Heart right ventricle (tissue), 16 donors: Measurements from ENCODE around the gene FYN. TPM values are rescaled to one million over a fixed set of nuclear protein-coding genes. Genes with fewer than 3 reads are reported as not detected.

Experiments used
- ATAC-seq, 8 donors: fragments of 200-7000 bp; cut with Tn5 transposase; one replicate each; pipeline ENCODE4 v1.9.1; 2020; ENCODE audit warnings: mild to moderate bottlenecking in 8 of 8, moderate library complexity in 8 of 8, moderate number of reproducible peaks in 1 of 8
- DNase-seq, 2 donors: peaks; one replicate each; pipeline ENCODE4 v3.0.0-alpha.2; 2020
- H3K27ac ChIP-seq, 10 donors: fragments of 200-600 bp; sonication (generic) in 2 of 10; one replicate each; pipeline versions ENCODE4 v1.5.0 to v1.8.0; 2020 to 2022; ENCODE audit warnings: mild to moderate bottlenecking in 3 of 10
- H3K27me3 ChIP-seq, 7 donors: fragments of 200-600 bp; one replicate each; pipeline ENCODE4 v1.8.0; 2021 to 2022; ENCODE audit warnings: mild to moderate bottlenecking in 2 of 7
- H3K36me3 ChIP-seq, 9 donors: fragments of 200-600 bp; sonication (generic) in 1 of 9; one replicate each; pipeline versions ENCODE4 v1.5.0 to v1.8.0; 2020 to 2022; ENCODE audit warnings: mild to moderate bottlenecking in 2 of 9
- H3K4me1 ChIP-seq, 9 donors: fragments of 200-600 bp; sonication (generic) in 1 of 9; one replicate each; pipeline versions ENCODE4 v1.5.0 to v1.8.0; 2020 to 2022; ENCODE audit warnings: mild to moderate bottlenecking in 4 of 9
- H3K4me3 ChIP-seq, 10 donors: fragments of 200-600 bp; sonication (generic) in 2 of 10; one replicate each; pipeline versions ENCODE4 v1.5.0 to v1.8.0; 2020 to 2022; ENCODE audit warnings: mild to moderate bottlenecking in 7 of 10, moderate library complexity in 2 of 10
- H3K9me3 ChIP-seq, 11 donors: fragments of 200-600 bp in 10 of 11; sonication (generic) in 2 of 11; one replicate each; pipeline versions ENCODE4 v1.5.0 to v1.8.0; 2013 to 2022; ENCODE audit warnings: mild to moderate bottlenecking in 2 of 11, control low read depth in 1 of 11, moderate library complexity in 1 of 11
- CTCF ChIP-seq, 9 donors: fragments of 200-600 bp; sonication (generic) in 2 of 9; IDR thresholded peaks; one replicate each; pipeline versions ENCODE4 v1.5.0 to v1.8.0; 2021 to 2022; ENCODE audit warnings: antibody characterized with exemption in 9 of 9, mild to moderate bottlenecking in 5 of 9, moderate library complexity in 1 of 9
- WGBS, 2 donors: extraction: QIAGEN DNeasy Blood & Tissue Kit; methylation state at CpG; one replicate each; pipeline ENCODE4 v1.1.7; 2013; ENCODE audit warnings: inconsistent platforms in 1 of 2; 5-methylcytosine and 5-hydroxymethylcytosine counted together
- intact Hi-C, 10 donors: fragments of 100-400 bp; cut with DNase I; formaldehyde crosslinking; loops; one replicate each; pipeline versions ENCODE4 v1.11.1 to v1.14.2; 2022
- polyA plus RNA-seq, 2 donors: library from polyadenylated mRNA; stranded (reverse); fragments of 200-250 nt; gene quantifications; one replicate each; pipeline ENCODE4 v1.2.3, GENCODE V29; 2013
- total RNA-seq, 10 donors: library from RNA; stranded (reverse); fragmentation: NEBNext Ultra II Directional in 3 of 10; extraction: Animal tissue kit (Norgen Biotek cat#: 25700) in 3 of 10; gene quantifications; one replicate each; pipeline versions ENCODE4 v1.2.1 to v1.2.4, GENCODE V29; 2021 to 2023
- donor health status: Arrhythmogenic right ventricular cardiomyopathy.
- donor health status: ischemic (EF 13 %, LVEDD 7.1; RV severe dilation, severe dysfunction).
- donor health status: healthy with polysubstance abuse.
- donor health status: DM: no; HTN: yes; CAD: no.
- donor health status: DM: no; HTN: no; CAD: no.
- donor health status: ischemic (EF 25% LVEDD 6.9; RV normal size, moderate dysfunction).
- donor health status: ischemic (EF 25% LVEDD 5.7; RV mildly dilated, moderate dysfunction).
- donor health status: healthy.
- donor health status: DM: yes; HTN: yes; CAD: no.
- donor health status: Ischemic cardiomyopathy.
- donor health status: ischemic (EF 35%, LVEDD 5.7; RV mildly dilated, moderate dysfunction).
- donor health status: nonischemic (EF 11% LVEDD 7.7; RV severe dilation, severe dysfunction).
- donor health status: DM: yes; HTN: yes; CAD: no.
- donor health status: PGD.
- donor health status: ischemic (EF 29% LVEDD 5.4; RV normal size, mild dysfunction).
- donor health status: nonischemic (EF 23%, LVEDD 6.1; RV moderate dilation, normal function).

Gene FYN
- total and polyA plus RNA-seq, 12 donors, result 19.1 to 58.1 (median 42.2) TPM

GRCh38 chr6:111661541-111662061 is 211.7 kb downstream of the FYN start:
- H3K4me3 ChIP-seq, result no peak overlapping the region
- intact Hi-C loops, result no loop called here
- WGBS, 2 donors, result 56 to 63% methylated on average over 19 of the region's 19 CpGs

GRCh38 chr6:111660531-111660930 is 212.7 kb downstream of the FYN start:
- H3K27ac ChIP-seq, result no peak overlapping the region
- DNase-seq, result no peak
- no peaks in the 10 kb centered on the region for H3K9me3 ChIP-seq
- TF ChIP-seq CTCF (IDR thresholded peaks at IDR 0.05), result no peak
- ATAC-seq, result no peak
- H3K4me3 ChIP-seq, result no peak overlapping the region
- WGBS, 2 donors, result 92 to 95% methylated on average over 3 of the region's 3 CpGs
- peaks cover 7 to 63% (median 43%) of the 10 kb centered on the region in 9 donors for H3K4me1 ChIP-seq
- no peaks in the 10 kb centered on the region for H3K27me3 ChIP-seq
- peaks cover 0 to 30% (median 3%) of the 10 kb centered on the region in 9 donors for H3K36me3 ChIP-seq
- intact Hi-C loops, result no loop called here

More at GRCh38 chr6:111661541-111662061, 211.7 kb downstream of the FYN start:
- Histone ChIP-seq H3K36me3 (peaks cover 0 to 38% (median 3%) of the 10 kb centered on the region in 9 donors), H3K27ac (peak overlapping the region in 2 of 10 donors; percentile 17 to 29), H3K4me1 (peaks cover 7 to 70% (median 49%) of the 10 kb centered on the region in 9 donors), H3K27me3 (no peaks in the 10 kb centered on the region), H3K9me3 (no peaks in the 10 kb centered on the region)
- ATAC-seq, result peak in 2 of 8 donors; percentile 4 to 21
- no peak for TF ChIP-seq CTCF (IDR thresholded peaks at IDR 0.05)
- DNase-seq, result peak in 1 of 2 donors; percentile 23

GRCh38 chr6:111658462-111659154 is 214.6 kb downstream of the FYN start:
- Histone ChIP-seq H3K9me3 (no peaks in the 10 kb centered on the region), H3K36me3 (peaks cover 0 to 27% (median 3%) of the 10 kb centered on the region in 9 donors), H3K27ac (peak overlapping the region in 1 of 10 donors; percentile 5), H3K4me3 (no peak overlapping the region), H3K4me1 (peaks cover 5 to 44% (median 25%) of the 10 kb centered on the region in 9 donors), H3K27me3 (no peaks in the 10 kb centered on the region)
- ATAC-seq (no peak), DNase-seq (no peak)
- 90 to 95% methylated on average over 4 of the region's 4 CpGs for WGBS, 2 donors
- no peak for TF ChIP-seq CTCF (IDR thresholded peaks at IDR 0.05)
- intact Hi-C loops, result no loop called here

- 70 to 72% methylated on average over 1 of the region's 1 CpG for WGBS, 2 donors
- TF ChIP-seq CTCF (IDR thresholded peaks at IDR 0.05), result no peak
- no peak overlapping the region for H3K27ac ChIP-seq
- DNase-seq (no peak), ATAC-seq (peak in 1 of 8 donors; percentile 33)
- intact Hi-C loops, result no loop called here
- peaks cover 0 to 27% (median 3%) of the 10 kb centered on the region in 9 donors for H3K36me3 ChIP-seq
- no peak overlapping the region for H3K4me3 ChIP-seq
- no peaks in the 10 kb centered on the region for H3K9me3 ChIP-seq
- H3K4me1 ChIP-seq, result peaks cover 0 to 29% (median 10%) of the 10 kb centered on the region in 9 donors
- H3K27me3 ChIP-seq, result no peaks in the 10 kb centered on the region
These were observed 216.1 kb downstream of the FYN start for GRCh38 chr6:111657146-111657545.
